Pons (tissue), 1 donor: ENCODE results near the gene TMEM272.
A peak's percentile ranks its signal among the peaks of the same experiment; 100 is the strongest.

Experiments used
- DNase-seq: peaks from one replicate; pipeline ENCODE4 v3.0.0-alpha.2; 2016; ENCODE audit warnings: low spot score

The TMEM272 gene

DNA sequence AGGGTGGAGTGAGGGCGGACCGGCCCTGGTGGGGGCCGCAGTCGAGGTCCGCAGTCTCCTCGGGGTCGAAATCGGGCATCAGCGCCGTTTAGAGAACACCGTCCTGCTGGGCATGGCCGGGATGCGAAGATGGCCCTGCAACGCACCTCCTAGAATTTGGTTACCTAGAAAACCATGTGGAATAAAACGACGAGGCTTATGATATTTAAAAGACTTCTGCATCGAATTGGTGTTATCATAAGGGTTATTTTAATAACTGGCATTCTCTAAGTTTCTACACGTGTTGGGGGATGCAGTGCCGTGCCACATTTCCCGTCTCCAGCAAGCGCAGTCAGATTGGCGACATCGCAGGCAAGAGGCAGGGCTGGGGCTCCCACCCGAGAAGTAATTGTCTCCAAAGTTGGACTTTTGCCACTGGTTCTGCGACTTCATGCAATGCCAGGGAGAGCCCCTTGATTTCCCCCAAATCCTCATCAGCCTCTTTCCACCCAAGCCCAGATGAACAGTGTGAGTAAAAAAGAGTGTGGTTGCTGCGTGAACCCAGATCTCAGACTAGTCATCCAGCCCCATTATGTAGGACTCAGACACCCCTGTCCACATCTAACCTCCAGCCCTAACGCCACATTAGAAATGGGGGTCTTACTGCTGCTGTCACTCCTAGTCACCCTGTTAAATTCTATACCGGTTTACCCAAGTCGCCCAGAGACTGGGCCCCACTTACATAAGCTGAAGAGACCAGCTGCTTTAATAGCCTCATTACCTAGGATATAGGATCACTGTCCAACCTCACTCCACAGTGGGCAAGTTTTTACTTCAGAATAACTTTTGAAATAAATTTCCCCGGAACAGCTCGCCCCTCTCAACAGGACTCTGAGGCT lies 40.4 kb downstream of the TMEM272 start:
- DNase-seq, result peak; percentile 61

DNA sequence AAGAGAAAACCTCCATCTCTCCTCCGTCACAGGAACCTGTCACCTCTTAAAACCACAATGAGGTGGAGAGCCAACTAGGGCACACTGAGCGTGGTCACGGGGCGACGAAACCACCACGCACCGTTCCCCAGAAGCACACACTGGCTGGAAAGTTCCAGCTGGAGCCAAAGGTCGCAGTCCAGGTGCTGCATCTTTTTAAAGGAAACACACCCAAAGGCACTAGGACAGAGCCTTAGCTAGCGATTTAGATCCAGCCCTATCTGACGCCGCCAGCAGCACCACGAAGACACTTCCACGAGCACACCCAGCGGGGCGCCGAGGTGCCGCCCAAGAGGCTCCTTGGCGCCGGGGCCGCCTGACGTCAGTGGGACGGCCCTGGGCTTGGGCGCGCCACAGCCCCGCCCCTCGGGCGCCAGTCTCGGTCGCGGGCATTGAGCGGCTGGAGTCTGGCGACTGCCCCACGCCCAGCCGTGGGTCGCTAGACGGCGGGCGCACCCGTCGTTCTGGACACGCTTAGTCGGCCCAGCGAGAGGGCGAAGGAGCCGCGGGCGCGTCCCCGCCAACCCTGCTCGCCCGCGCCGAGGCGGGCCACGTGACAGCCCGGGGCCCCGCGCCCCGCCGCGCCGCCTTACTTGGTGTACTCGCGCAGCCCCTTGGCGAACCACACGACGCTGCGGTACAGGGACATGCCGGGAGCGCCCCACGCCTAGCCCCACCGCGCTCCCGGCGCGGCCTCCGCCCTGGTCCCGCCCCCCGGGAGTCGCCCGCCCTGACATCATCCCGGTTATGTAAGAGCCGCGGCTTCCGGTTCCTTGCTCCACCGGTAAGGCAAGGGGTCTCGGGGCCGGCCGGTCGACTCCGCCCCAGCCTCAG lies 41.3 kb downstream of the TMEM272 start, which contains the start of gene DHRS12:
Gene DHRS12 (minus strand): TSS at position 742 of the 873 bp plus-strand sequence. CDS start 4,504 bp downstream, outside the sequence.
- DNase-seq, result peak; percentile 90

DNA sequence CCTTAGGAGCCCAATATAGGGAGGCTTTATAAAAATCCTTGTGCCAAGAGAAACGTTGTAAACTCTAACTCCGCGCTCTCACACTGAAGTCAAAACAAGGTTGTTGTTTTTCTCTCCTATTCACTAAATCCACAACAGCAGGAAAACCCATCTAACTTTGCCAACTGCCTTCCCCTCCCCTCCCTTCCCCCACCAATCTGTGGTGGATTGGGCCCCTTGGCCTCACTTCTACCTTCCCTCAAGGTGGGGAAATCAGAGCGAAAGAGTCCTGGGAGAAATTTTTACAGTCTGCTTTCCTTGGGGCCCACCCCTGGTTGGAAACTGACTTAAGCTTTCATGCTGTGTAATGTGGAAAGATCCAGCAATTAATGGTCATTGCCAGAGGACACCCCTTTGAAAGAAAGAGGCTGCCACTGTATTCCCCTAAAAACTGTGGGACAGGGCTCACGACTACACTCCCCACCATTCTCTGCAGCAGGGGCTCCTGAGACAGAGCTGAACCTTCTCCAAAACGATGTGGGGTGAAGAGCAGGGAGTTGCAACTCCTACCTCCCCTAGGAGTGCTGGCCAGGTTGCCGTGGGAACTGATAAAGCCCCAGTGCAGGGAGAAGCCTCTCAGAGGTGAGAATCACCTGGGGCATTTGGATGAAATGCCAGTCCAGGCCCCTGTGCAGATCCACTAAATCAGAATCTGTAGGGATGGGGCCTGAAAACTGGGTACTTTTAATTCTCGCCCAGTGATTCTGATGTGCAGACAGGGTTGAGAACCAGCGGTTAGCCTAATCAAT lies 42.2 kb downstream of the TMEM272 start:
- peak; percentile 42 for DNase-seq

DNA sequence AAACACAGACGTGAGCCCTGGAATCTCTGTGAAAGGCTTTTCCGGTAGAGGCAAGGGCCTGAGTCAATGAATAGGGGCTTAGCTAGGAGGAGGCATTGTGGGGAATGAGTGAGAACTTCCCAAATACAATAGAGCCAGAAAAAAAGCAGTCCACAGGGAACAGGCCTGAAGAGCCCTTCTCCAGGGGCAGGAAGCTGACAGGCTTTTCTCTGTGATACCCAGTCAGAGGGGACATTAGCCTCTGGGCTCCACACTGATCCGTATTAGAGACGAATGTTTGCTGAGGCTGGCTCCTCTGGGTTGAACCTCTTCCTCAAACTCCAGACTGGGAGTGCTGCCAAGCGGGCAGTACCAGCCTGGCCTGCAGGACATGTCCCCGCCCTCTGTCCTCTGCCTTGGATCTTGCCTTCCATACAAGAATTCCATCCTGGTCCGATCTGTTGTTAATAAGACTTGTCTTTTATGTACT lies 43.3 kb downstream of the TMEM272 start:
- peak; percentile 89 for DNase-seq

DNA sequence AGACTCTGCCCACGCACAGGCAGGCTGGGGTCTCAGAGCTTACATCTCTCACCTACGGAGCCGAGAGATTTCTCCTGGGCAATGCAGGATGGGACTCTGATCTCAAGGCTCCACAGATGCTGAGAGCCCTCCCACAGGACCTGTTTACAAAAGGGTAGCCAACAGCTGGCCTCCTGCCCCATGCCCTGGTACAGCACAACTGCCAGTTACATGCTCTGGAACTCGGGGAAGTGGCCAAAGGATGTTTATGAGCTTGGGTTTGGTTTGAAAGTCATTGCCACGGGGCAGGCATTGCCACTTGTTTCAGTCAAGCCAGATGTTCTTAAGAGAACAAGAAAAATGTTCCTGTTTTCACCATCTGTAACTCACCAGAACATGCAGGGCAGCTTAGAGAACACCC lies 44.5 kb downstream of the TMEM272 start:
- no peak for DNase-seq

DNA sequence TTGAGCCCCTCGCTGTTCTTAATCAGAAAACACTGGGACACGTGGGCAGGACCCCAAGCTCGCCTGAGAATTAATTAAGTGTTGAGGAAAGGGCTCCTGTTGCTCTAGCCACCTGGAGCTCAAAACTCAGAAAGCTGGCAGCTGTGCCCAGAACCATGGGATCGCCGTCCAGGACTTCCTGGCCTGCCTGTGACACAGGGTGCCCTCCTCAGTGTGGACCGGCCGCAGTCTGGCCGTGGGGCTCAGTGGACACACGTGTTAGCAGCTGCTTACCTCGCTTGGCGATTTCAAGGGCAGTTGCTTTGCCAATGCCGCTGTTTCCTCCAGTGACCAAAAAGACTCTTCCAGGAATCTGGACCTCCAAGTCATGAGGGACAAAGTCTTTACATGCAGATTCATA lies 45.7 kb downstream of the TMEM272 start:
- no peak for DNase-seq

DNA sequence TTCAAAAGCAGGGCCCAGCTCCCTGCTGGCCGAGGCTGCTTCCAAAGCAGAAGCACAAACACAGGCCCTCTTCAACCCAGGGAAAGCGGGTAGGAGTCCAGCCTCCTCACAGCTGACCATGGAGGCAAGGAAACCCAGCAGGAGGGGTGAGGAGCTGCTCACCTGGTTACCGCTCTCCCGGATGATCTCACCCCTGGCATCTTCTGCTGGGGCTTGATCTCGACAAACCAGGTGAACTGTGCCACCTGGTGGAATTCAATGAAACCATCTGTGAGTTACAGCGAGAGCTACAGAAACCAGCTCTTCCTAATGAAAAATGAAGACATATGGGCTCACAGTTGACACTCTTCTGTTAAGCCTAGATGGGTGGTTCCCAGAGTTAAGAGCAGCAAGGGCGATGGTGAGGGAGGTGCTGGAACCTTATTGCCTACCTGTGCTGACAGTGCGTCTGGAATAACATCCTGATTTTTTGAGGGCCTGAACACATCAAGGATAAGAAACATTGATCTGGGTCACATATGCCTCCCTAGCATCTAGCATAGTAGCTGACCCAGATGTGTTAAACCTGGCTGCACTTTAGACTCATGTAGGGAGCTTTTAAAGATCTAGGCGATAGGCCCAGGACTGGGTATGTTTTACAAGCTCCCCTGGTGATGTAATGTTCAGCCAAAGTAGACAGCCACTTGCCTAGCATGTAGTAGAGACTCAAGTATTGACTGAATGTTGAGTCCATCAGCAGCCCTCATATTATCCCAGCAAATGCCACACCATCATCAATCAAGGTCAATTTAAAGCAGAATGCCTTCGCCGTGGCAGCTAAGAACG lies 47.1 kb downstream of the TMEM272 start:
- DNase-seq, result peak; percentile 59

DNA sequence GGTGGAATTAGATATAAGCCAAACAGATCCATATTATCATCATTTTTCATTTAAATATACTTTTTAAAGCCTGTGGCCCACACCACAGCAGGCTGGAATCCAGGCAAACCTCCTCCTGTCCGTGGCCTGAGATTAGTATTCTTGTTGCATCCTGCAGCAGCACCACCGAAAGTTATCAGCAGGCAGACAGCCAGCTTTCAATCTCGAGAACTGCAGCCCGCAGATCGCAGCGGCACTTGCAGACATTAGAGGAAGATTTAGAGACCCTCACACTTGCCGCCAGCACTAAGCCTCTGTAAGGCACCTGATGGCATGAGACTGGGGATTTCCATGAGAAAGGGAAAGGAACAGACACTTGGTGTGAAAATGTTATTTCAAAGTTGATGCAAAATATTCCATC lies 48.4 kb downstream of the TMEM272 start:
- DNase-seq, result no peak

DNA sequence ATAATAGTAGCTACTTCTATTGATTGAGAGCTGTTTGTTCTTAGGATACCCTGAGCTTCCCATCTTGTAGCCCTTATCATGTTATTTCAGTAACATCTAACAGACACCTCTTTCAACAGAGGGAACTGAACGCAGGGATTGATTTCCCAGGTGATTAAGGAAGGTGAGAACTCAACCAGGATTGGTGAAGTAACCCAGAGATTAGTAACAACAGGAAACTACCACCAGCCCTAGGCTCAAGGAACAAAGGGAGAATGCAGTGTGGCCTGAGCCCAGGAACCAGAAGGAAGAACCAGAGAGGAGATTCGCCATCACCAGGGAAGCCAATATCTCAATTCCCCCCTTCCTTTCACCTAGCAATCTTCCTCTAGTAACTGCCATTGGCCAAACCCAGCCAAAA lies 49.6 kb downstream of the TMEM272 start:
- no peak for DNase-seq

DNA sequence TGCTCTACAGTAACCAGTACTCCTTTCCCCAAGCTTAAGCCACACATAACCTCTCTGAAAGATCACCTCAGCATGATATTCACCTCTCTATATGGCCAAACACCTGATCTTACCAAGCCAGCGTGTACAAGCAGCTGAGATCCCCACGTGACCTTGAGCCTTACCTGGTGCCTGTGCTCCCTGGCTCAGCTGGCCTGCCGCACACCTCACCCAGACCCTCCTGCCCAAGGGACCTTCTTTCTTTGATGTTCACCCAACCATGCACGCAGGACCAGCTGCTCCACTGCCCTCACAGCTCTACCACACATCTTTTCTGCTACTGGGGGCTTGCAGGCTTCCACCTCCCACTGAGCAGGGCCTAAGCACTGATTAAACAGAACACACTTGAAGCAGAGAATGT lies 50.0 kb downstream of the TMEM272 start:
- DNase-seq, result no peak

DNA sequence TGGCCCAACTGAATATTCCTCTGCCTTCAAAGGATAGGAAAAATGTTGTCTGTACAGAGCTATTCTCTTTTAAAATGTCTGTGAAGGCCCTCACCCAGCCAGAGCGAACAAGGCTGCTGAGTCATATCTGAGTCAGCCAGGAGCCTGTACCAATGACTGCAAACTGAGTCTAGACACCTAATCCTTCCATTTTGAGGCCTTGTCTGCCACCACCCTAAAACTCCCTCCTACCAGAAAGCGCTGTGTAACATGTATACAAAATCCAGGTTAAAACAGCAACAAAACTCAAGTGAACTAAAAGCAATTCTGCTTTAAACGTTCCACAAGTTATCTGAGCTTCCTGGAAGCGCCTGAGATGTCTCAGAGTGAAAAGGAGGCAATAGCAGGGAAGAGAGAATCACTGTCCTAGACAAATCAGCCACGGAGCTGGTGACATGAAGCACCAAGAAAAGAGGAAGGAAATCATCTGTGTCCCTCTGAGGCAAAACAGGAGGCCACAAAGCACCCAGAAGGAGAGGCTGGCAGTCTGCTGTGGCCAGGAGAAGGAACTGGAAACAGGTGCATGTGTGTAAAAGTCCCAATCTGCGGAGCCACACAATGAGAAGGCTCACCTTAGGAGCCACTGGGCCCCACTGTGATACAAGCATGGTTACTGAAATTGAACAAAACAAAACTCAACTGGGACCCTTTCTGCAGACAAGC lies 51.3 kb downstream of the TMEM272 start:
- DNase-seq, result peak; percentile 81

DNA sequence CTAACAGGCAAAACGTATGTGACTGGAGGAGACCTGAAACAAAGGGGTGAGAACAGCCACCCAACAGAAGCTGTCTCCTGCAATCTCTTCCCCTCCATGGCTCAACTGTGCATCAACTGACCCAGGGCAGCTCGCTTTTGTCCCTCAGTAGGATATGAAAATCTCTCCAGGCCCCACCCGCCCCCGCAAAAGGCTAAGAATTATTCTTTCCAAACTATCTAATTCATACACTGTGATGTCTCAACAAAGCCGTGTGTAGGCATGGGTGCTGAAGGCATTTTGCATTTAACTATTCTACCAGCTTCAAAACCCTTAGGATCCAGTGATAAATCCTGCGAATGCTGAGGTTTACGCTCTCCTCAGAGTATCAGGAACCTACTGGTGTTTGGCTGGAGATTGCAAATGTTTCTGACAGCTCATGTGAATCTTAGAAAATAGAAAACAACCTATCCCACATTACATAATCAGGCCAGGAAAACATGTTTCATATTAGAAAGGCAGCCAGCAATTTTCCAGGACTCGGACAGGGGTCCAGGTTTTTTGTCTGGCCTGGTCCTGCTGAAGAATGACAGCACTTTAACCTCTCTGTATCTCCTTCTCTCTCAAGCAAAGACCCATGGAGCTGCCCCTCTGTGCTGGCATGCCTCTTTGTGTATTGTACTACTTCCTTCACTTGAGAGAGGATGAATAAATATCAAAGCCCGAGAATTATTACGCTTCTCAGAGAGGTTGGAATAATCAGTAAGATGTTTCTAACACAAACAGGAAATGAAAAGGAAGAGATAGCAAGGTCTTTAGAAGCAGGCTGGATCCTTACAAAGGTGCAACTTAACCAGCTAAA lies 58.3 kb downstream of the TMEM272 start:
- no peak for DNase-seq

DNA sequence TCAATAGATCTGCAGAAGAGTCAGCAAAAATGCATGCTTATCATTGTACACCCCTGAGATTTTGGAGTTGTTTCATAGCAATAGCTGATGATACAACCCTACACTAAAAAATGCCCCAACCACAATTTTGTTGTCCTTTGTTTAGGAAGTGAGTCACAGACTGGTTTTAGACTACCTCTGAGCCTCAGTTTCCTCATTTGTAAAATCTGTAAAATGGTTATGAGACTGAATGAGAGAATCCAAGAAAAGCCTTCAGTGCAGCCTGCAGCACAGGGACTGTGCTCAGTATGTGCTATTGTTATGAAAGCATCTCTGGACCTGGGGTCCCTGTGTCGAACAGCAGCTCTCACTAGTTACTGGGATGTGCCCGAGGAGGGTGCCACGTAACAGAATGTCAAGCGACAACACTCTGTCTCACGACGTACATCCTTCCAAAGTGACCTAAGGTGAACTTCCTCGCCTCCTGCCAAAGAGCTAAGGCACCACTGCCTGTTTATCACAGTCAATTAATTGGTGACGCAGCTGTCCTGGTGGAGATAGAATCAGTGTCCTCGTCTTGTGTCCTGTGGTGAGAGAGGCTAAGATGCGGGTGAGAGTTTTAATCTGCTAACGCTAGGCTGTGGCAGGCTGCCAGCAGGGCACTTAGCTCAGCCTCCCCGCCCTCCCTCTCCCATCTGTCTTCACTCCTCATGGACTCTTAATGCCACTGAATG lies 59.1 kb downstream of the TMEM272 start:
- DNase-seq, result peak; percentile 38

DNA sequence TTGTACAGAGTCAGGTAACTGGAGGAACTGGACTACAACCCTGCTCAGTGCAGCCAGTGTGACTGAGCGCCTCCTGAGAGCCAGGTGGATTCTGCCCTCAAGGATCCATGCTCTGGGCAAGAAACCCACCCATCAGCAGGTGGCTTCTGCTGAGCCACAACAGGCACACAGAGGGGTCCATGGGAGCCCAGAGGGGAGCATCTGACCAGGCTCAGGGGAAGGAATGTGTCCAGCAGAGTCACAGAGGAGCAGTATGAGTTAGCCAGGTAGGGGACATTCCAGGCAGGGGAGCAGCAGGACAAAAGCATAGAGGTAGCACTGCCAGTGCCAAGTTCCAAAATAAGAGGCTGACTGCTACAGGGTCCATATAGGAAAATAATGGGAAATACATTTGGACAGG lies 60.9 kb downstream of the TMEM272 start:
- no peak for DNase-seq

DNA sequence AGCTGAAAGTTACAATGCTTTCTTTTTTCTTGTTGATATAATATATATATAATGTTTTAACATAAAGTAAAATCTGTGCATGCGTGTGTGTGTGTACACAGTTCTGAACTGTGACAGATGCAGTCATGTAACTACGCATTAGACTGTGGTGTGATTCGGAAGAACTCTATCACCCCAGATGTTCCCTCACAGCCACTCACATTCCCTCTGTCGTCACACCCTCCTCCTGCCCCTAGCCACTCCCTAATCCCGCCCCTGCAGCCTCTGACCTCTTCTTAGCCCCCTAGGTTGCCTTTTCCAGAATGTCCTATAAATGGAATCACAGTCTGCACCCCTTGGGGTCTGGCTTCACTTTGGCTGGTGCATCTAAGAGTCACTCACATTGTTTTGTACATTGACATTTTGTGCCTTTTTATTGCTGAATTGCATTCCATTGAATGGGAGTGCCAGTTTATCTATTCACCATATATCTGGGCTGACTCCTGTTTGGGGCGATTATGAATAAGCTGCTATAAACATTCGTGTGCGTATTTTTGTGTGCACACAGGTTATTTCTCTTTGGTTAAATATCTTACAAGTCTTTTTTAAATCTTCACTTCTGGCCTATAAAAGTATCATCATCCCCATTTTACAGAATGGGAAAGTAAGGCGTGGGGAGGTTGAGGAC lies 61.4 kb downstream of the TMEM272 start:
- no peak for DNase-seq

DNA sequence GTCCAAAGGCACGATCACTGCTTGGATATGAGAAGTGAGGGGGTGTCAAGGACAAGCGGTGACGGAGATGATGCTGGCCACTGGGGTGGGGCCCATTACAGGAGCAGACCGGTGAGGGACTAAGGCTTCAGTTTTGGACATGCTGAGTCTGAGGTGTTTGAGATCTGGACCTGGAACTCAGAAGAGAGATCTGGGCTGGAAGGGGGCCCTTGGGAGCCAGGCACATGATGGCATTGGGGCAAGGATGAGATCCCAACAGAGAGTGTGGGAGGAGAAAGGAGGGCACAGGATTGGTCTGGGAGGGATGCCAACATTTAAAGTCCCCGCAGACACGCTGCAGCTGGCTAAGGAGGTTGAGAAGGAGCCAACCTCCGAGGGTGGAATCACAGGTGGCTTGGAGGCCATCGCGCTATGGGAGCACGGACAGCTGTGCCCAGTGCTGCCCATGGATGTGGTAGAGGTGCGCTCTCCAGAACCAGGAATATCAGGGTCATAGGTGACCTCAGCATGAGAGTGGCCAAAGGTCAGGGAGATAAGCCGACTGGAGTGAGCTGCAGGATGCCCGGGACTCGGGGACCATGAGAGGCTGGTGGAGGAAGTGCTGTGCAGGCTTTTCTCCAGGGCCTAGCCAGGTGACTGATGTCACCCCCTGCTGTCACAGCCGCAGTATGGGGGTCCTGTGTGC lies 62.8 kb downstream of the TMEM272 start:
- no peak for DNase-seq

DNA sequence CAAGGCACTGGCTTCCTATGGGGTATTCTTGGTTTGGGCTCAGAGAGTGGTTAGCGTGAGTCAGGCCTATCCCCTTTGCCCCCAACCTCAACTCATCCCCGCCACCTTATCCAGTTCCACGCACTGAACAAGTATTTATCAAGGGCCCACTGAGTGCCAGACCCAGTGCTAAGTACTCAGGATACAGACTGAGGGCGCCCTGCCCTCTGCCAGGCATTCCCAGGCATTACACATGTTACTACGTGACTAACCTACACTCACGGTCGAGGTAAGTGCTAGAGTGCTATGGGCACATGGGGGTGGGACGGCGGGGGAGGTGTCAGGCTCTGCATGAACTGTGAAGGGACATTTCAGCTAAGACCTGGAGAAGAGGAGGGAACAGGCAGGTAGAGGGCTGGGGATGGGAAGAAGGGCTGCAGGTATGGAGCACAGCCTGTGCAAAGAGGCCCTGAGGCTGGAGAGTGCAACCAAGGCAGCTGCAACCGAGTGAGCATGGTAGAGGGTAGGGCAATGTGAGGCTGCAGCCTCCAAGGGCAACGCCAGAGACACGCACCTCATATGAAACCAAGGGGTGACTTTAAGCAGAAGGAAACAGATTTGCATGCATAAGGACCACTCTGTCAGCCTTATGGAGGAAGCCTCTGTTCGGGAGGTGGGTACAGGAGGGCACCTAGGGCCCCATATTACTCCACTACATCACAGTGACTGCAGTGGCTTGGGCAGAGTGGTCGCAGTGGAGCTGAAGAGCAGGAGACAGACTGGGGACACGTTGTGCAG lies 63.5 kb downstream of the TMEM272 start:
- DNase-seq, result no peak
